Lung (tissue), 12 donors: ENCODE data around the gene NTRK3. TPM values are rescaled to one million over a fixed set of nuclear protein-coding genes. Genes with fewer than 3 reads are reported as not detected.

Experiments
- ATAC-seq: fragments of 200-7000 bp; cut with Tn5 transposase; one replicate; pipeline ENCODE4 v1.9.1; 2020; ENCODE audit warnings: moderate number of reproducible peaks; ENCODE audit not compliant: insufficient read depth, low FRiP score
- DNase-seq, 3 donors: peaks; one replicate each; pipeline ENCODE4 v3.0.0-alpha.2; 2013 to 2017
- H3K27ac ChIP-seq, 2 donors: one replicate each; pipeline ENCODE4 v1.5.1; 2013; ENCODE audit warnings: mild to moderate bottlenecking in 2 of 2, moderate library complexity in 2 of 2, control low read depth in 1 of 2, inconsistent platforms in 1 of 2, low read depth in 1 of 2, low read length in 1 of 2
- H3K27me3 ChIP-seq, 3 donors: one replicate each; pipeline ENCODE4 v1.5.1; 2013; ENCODE audit warnings: low read length in 2 of 3; ENCODE audit not compliant: control insufficient read depth in 3 of 3, insufficient read depth in 3 of 3
- H3K36me3 ChIP-seq, 4 donors: one replicate each; pipeline ENCODE4 v1.5.1; 2013; ENCODE audit warnings: low read length in 4 of 4, mild to moderate bottlenecking in 1 of 4, moderate library complexity in 1 of 4; ENCODE audit not compliant: control insufficient read depth in 4 of 4, insufficient read depth in 4 of 4
- H3K4me1 ChIP-seq, 5 donors: one replicate each; pipeline ENCODE4 v1.5.1; 2013; ENCODE audit warnings: low read length in 5 of 5, mild to moderate bottlenecking in 2 of 5, moderate library complexity in 1 of 5; ENCODE audit not compliant: control insufficient read depth in 5 of 5, insufficient read depth in 5 of 5
- H3K4me3 ChIP-seq: one replicate; pipeline ENCODE4 v1.5.1; 2013; ENCODE audit warnings: mild to moderate bottlenecking, control low read depth, moderate library complexity
- H3K9ac ChIP-seq, 2 donors: one replicate each; pipeline ENCODE4 v1.5.1; 2013; ENCODE audit warnings: low read length in 2 of 2, control low read depth in 1 of 2; ENCODE audit not compliant: insufficient read depth in 1 of 2
- H3K9me3 ChIP-seq, 4 donors: one replicate each; pipeline ENCODE4 v1.5.1; 2013; ENCODE audit warnings: low read length in 3 of 4, mild to moderate bottlenecking in 1 of 4, moderate library complexity in 1 of 4; ENCODE audit not compliant: control insufficient read depth in 4 of 4, insufficient read depth in 3 of 4
- WGBS, 2 donors: extraction: QIAGEN DNeasy Blood & Tissue Kit; methylation state at CpG; one replicate each; pipeline ENCODE4 v1.1.7; 2013; 5-methylcytosine and 5-hydroxymethylcytosine counted together
- polyA plus RNA-seq, 2 donors: library from polyadenylated mRNA; stranded (reverse); fragments of 200-250 nt; gene quantifications; one replicate each; pipeline ENCODE4 v1.2.1, GENCODE V29; 2013
- total RNA-seq, 2 donors: library from RNA; depleted of rRNA in 1 of 2; stranded (reverse); fragments of >200 nt in 1 of 2; gene quantifications; one replicate each; pipeline ENCODE4 v1.2.1, GENCODE V29; 2014 to 2021
- TF ChIP-seq, protein P1 (sequence below): IDR thresholded peaks from 2 replicates; pipeline ENCODE4 v1.5.1; 2012; ENCODE audit warnings: mild to moderate bottlenecking; ENCODE audit errors: control extremely low read depth, extremely low read depth
- donor health status: control.
- donor health status: control.
- donor health status: Bipolar disorder and iron deficiency.
- donor health status: healthy.
- donor health status: DM: yes; HTN: yes; CAD: no.

Gene NTRK3
- total and polyA plus RNA-seq, 4 donors, result 0.44 to 11.0 (median 4.2) TPM

DNA sequence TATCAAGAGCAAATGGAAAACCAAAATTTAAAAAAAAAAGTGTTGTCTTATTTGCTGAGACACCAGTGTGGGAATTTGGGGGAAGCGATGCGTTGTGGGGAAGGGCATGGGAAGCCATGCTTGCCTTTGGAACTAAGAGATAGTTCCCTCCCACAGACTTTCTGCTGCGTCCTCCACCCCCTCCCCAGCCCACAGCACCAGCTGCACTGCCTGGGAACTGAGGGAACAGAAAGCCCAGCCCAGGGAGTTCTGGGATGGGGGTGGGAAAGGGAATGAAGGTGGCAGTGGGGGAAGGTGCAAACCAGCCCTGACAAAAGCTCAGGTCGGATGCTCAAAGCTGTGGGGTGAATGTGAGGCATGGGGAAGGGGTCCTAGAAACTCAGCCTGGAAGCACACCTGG lies 8.1 kb upstream of the NTRK3 start:
- no peak overlapping the region for H3K27ac ChIP-seq
- DNase-seq (no peak), ATAC-seq (no peak)
- peaks cover 0 to 2% (median 0%) of the 10 kb centered on the region in 4 donors for H3K9me3 ChIP-seq
- no peak overlapping the region for H3K4me3 ChIP-seq
- no peaks in the 10 kb centered on the region for H3K36me3 ChIP-seq
- TF ChIP-seq, protein P1, sequence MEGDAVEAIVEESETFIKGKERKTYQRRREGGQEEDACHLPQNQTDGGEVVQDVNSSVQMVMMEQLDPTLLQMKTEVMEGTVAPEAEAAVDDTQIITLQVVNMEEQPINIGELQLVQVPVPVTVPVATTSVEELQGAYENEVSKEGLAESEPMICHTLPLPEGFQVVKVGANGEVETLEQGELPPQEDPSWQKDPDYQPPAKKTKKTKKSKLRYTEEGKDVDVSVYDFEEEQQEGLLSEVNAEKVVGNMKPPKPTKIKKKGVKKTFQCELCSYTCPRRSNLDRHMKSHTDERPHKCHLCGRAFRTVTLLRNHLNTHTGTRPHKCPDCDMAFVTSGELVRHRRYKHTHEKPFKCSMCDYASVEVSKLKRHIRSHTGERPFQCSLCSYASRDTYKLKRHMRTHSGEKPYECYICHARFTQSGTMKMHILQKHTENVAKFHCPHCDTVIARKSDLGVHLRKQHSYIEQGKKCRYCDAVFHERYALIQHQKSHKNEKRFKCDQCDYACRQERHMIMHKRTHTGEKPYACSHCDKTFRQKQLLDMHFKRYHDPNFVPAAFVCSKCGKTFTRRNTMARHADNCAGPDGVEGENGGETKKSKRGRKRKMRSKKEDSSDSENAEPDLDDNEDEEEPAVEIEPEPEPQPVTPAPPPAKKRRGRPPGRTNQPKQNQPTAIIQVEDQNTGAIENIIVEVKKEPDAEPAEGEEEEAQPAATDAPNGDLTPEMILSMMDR, result no peak
- H3K9ac ChIP-seq, result no peak overlapping the region
- 70 to 82% methylated on average over 4 of the region's 4 CpGs for WGBS, 2 donors
- H3K27me3 ChIP-seq, result peaks cover 0 to 20% (median 6%) of the 10 kb centered on the region in 3 donors
- H3K4me1 ChIP-seq, result no peaks in the 10 kb centered on the region

DNA sequence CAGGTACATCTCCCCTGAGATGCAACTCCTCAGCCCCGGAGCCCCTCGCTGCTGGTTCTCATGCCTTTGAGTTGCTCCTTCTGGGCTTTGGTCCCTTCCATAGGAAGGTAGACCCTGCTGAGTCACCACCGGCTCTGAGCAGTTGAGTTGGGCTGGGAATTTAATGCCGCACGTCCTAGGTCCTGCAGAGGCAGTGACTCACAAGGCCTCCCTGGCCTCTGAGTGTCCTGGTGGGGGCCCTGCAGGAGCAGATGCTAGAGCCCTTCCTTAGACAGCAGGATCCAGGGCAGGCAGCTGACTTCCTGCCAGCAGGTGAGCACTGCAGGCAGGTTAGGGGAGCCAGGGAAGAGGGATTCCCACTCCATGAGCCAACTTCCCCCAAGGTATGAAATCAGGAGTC lies 5.5 kb upstream of the NTRK3 start:
- 82 to 84% methylated on average over 5 of the region's 5 CpGs for WGBS, 2 donors
- TF ChIP-seq, protein P1, result no peak
- Histone ChIP-seq H3K4me3 (no peak overlapping the region), H3K27me3 (peaks cover 0 to 44% (median 14%) of the 10 kb centered on the region in 3 donors), H3K36me3 (no peaks in the 10 kb centered on the region), H3K4me1 (peaks cover 0 to 7% (median 0%) of the 10 kb centered on the region in 5 donors), H3K9ac (no peak overlapping the region), H3K9me3 (peaks cover 0 to 2% (median 0%) of the 10 kb centered on the region in 4 donors), H3K27ac (no peak overlapping the region)
- no peak for ATAC-seq
- no peak for DNase-seq

DNA sequence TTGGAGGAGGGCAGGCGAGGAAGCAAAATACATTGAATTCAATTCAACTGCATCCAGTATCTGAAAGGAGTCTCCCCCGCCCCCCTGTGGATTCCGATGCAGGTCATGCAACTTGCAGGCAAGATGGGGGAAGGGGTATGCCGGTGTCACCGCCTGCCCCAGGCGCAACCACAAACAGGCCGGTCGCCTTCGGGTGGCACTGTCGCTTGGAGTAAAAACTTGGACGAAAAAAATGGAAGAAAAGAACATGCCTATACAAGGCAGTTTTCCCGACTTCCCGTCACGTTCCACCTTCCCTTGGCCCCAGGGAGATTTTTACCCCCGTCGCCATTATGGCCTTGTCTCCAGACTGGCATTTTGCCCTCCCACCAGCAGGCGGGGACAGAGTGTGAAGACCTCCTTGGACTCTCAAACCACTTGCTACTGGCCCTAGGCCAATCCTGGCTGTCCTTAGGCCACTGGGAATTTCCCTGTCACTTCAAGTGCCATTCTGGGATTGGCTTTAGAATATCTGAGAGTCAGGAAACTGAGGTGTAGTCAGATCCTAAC lies 1.6 kb upstream of the NTRK3 start:
- no peaks in the 10 kb centered on the region for H3K36me3 ChIP-seq
- WGBS, 2 donors, result 6 to 15% methylated on average over 17 of the region's 17 CpGs
- TF ChIP-seq, protein P1, result no peak
- peaks cover 0 to 24% (median 0%) of the 10 kb centered on the region in 5 donors for H3K4me1 ChIP-seq
- H3K9me3 ChIP-seq, result no peaks in the 10 kb centered on the region
- peak in 2 of 3 donors; percentile 22 for DNase-seq
- peaks cover 10 to 67% (median 36%) of the 10 kb centered on the region in 3 donors for H3K27me3 ChIP-seq
- H3K27ac ChIP-seq, result no peak overlapping the region
- no peak overlapping the region for H3K9ac ChIP-seq
- H3K4me3 ChIP-seq, result no peak overlapping the region
- no peak for ATAC-seq
